ENCODE data around the gene SMARCB1.

DNA sequence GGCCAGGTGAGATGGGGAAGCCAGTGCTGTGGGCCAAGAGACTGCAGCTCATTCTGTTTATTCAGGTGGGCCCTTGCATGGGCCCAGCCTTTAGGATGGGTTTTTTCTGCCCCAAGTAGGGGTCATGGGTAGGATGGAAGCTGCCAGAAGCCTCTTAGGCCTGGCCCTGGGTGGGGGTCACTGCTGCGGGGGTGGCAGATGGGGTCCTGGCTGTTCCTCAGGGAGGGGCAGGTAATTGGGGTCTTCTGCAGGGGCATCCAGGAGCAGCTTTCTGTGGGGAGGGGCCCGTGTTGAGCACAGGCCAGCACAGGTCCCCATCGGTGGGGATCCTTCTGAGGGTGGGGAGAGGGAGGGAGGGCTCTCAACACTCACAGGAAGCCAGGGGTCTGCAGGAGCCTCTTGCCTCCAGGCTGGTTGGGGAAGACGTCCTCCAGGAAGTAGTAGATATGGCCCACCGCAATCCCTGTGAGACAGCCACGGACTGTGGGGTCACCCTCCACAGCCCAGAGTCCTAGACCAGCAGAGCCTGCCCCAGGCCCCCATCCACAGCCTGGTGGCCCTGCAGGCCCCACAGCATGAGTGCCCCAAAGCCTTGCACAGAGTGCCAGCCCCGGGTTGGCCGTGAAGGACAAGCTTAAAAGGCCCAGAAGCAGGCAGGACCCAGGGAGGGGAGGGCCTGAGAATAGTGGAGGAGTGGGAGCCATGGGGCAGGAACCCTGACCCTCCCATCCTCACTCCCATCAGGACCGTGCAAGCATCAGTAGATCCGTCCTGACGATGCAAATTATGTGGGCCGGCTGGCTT lies 50.1 kb downstream of the SMARCB1 start:
- no peak for TF ChIP-seq POLR2A (IDR thresholded peaks at IDR 0.05; ENCODE audit: low read depth, low read length)
- TF ChIP-seq ELK1 (IDR thresholded peaks at IDR 0.05; ENCODE audit: borderline replicate concordance, low read depth, low read length), result no peak
- TF ChIP-seq, protein P1, sequence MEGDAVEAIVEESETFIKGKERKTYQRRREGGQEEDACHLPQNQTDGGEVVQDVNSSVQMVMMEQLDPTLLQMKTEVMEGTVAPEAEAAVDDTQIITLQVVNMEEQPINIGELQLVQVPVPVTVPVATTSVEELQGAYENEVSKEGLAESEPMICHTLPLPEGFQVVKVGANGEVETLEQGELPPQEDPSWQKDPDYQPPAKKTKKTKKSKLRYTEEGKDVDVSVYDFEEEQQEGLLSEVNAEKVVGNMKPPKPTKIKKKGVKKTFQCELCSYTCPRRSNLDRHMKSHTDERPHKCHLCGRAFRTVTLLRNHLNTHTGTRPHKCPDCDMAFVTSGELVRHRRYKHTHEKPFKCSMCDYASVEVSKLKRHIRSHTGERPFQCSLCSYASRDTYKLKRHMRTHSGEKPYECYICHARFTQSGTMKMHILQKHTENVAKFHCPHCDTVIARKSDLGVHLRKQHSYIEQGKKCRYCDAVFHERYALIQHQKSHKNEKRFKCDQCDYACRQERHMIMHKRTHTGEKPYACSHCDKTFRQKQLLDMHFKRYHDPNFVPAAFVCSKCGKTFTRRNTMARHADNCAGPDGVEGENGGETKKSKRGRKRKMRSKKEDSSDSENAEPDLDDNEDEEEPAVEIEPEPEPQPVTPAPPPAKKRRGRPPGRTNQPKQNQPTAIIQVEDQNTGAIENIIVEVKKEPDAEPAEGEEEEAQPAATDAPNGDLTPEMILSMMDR (conservative IDR thresholded peaks at IDR 0.05; ENCODE audit: low read depth, low read length), result no peak
- no peak for TF ChIP-seq CEBPB (IDR thresholded peaks at IDR 0.05; ENCODE audit: low read depth, low read length)
- no peak for TF ChIP-seq SMC3 (IDR thresholded peaks at IDR 0.05; ENCODE audit: low read depth, low read length)
- TF ChIP-seq RFX5 (IDR thresholded peaks at IDR 0.05; ENCODE audit: low read depth, low read length), result no peak
- TF ChIP-seq MXI1 (IDR thresholded peaks at IDR 0.05; ENCODE audit: borderline replicate concordance, low read depth, low read length), result no peak
- TF ChIP-seq RAD21 (IDR thresholded peaks at IDR 0.05; ENCODE audit: low read length), result no peak
- TF ChIP-seq FOS (IDR thresholded peaks at IDR 0.05; ENCODE audit: low read depth, low read length), result no peak
- TF ChIP-seq MAFK (IDR thresholded peaks at IDR 0.05; ENCODE audit: low read depth, low read length), result no peak
- no peak for TF ChIP-seq USF2 (IDR thresholded peaks at IDR 0.05; ENCODE audit: low read depth, low read length)
